HL-60 (cell line): ENCODE results near the gene DPH7.

Experiments
- GABPA ChIP-seq: IDR thresholded peaks from 2 replicates; pipeline ENCODE4 v1.6.1; 2012; ENCODE audit warnings: low read depth
- POLR2AphosphoS5 ChIP-seq: IDR thresholded peaks from 2 replicates; pipeline ENCODE4 v1.6.1; 2012; ENCODE audit warnings: low read depth
- SPI1 ChIP-seq: IDR thresholded peaks from 2 replicates; pipeline ENCODE4 v1.6.1; 2012; ENCODE audit warnings: low read depth, mild to moderate bottlenecking, borderline replicate concordance
- TF ChIP-seq, protein P1 (sequence below): IDR thresholded peaks from one replicate; pipeline ENCODE4 v1.5.1; 2011; ENCODE audit warnings: low read length, control low read depth, inconsistent platforms; ENCODE audit not compliant: insufficient read depth
- TF ChIP-seq, protein P2 (sequence below): IDR thresholded peaks from 2 replicates; pipeline ENCODE4 v1.6.1; 2012; ENCODE audit warnings: low read depth; ENCODE audit not compliant: insufficient replicate concordance

DNA sequence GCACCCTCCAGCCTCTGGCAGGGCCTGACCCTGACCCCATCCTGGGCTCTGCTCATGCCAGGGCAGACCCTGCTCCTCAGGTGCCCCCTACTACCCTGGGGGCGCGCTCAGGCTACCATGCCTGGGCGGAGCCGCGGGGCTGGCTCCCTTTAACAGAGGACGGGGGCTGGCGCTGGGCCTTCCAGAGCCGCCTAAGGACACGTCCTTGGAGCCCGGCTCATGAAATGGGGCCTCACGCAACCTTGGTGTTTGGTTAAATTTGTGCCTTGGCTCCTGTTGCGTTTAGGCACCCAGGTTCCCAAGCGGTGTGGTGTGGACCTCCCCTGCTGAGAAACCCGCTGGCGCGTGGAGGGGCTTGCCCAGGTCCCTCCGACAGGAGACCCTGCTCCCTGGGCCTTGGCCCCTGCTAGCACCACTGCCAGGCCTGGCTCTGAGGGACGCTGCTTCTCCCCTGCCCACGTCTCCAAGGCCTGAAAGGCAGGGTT is 36.7 kb upstream of the DPH7 start:
- TF ChIP-seq, protein P1, sequence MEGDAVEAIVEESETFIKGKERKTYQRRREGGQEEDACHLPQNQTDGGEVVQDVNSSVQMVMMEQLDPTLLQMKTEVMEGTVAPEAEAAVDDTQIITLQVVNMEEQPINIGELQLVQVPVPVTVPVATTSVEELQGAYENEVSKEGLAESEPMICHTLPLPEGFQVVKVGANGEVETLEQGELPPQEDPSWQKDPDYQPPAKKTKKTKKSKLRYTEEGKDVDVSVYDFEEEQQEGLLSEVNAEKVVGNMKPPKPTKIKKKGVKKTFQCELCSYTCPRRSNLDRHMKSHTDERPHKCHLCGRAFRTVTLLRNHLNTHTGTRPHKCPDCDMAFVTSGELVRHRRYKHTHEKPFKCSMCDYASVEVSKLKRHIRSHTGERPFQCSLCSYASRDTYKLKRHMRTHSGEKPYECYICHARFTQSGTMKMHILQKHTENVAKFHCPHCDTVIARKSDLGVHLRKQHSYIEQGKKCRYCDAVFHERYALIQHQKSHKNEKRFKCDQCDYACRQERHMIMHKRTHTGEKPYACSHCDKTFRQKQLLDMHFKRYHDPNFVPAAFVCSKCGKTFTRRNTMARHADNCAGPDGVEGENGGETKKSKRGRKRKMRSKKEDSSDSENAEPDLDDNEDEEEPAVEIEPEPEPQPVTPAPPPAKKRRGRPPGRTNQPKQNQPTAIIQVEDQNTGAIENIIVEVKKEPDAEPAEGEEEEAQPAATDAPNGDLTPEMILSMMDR, result no peak
- TF ChIP-seq POLR2AphosphoS5 (no peak; the same call in 1 of the 2 replicates), SPI1 (no peak), GABPA (no peak)
- TF ChIP-seq, protein P2, sequence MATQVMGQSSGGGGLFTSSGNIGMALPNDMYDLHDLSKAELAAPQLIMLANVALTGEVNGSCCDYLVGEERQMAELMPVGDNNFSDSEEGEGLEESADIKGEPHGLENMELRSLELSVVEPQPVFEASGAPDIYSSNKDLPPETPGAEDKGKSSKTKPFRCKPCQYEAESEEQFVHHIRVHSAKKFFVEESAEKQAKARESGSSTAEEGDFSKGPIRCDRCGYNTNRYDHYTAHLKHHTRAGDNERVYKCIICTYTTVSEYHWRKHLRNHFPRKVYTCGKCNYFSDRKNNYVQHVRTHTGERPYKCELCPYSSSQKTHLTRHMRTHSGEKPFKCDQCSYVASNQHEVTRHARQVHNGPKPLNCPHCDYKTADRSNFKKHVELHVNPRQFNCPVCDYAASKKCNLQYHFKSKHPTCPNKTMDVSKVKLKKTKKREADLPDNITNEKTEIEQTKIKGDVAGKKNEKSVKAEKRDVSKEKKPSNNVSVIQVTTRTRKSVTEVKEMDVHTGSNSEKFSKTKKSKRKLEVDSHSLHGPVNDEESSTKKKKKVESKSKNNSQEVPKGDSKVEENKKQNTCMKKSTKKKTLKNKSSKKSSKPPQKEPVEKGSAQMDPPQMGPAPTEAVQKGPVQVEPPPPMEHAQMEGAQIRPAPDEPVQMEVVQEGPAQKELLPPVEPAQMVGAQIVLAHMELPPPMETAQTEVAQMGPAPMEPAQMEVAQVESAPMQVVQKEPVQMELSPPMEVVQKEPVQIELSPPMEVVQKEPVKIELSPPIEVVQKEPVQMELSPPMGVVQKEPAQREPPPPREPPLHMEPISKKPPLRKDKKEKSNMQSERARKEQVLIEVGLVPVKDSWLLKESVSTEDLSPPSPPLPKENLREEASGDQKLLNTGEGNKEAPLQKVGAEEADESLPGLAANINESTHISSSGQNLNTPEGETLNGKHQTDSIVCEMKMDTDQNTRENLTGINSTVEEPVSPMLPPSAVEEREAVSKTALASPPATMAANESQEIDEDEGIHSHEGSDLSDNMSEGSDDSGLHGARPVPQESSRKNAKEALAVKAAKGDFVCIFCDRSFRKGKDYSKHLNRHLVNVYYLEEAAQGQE, result no peak
